ENCODE data around the gene KAZN. TPM values are rescaled to one million over a fixed set of nuclear protein-coding genes. Genes with fewer than 3 reads are reported as not detected.

KAZN gene
- total RNA-seq, 1 donor from 2014 or later = 5.7 TPM

- no peak for TF ChIP-seq CTCF (conservative IDR thresholded peaks at IDR 0.05; ENCODE audit: low read depth, low read length)
These were observed 253.8 kb downstream of the KAZN start for GRCh38 chr1:14852291-14852690.

GRCh38 chr1:14853518-14853917 lies 255.0 kb downstream of the KAZN start:
- no peak for DNase-seq (ENCODE audit: low read depth)
- TF ChIP-seq CTCF (conservative IDR thresholded peaks at IDR 0.05; ENCODE audit: low read depth, low read length) = no peak
- no peak overlapping the region for H3K4me3 ChIP-seq (ENCODE audit: low read depth, low read length)

More at GRCh38 chr1:14852291-14852690, 253.8 kb downstream of the KAZN start:
- no peak for DNase-seq (ENCODE audit: low read depth)
- H3K4me3 ChIP-seq (ENCODE audit: low read depth, low read length) = no peak overlapping the region

GRCh38 chr1:14855268-14855667 lies 256.8 kb downstream of the KAZN start:
- TF ChIP-seq CTCF (conservative IDR thresholded peaks at IDR 0.05; ENCODE audit: low read depth, low read length) = no peak
- H3K4me3 ChIP-seq (ENCODE audit: low read depth, low read length) = no peak overlapping the region
- DNase-seq (ENCODE audit: low read depth) = no peak

- no peak for TF ChIP-seq CTCF (conservative IDR thresholded peaks at IDR 0.05; ENCODE audit: low read depth, low read length)
- no peak for DNase-seq (ENCODE audit: low read depth)
- no peak overlapping the region for H3K4me3 ChIP-seq (ENCODE audit: low read depth, low read length)
These were observed 257.3 kb downstream of the KAZN start for GRCh38 chr1:14855801-14856200.

GRCh38 chr1:14857436-14858195 lies 259.1 kb downstream of the KAZN start:
- TF ChIP-seq CTCF (conservative IDR thresholded peaks at IDR 0.05; ENCODE audit: low read depth, low read length) = no peak
- DNase-seq (ENCODE audit: low read depth) = no peak

GRCh38 chr1:14862114-14862771 lies 263.8 kb downstream of the KAZN start:
- no peak for DNase-seq (ENCODE audit: low read depth)
- no peak for TF ChIP-seq CTCF (conservative IDR thresholded peaks at IDR 0.05; ENCODE audit: low read depth, low read length)
- H3K4me3 ChIP-seq (ENCODE audit: low read depth, low read length) = no peak overlapping the region

More at GRCh38 chr1:14857436-14858195, 259.1 kb downstream of the KAZN start:
- no peak overlapping the region for H3K4me3 ChIP-seq (ENCODE audit: low read depth, low read length)

All from epithelial cell of proximal tubule (primary cell).